H1 (cell line): ENCODE measurements around the gene MACROD2. TPM values are rescaled to one million over a fixed set of nuclear protein-coding genes. Genes with fewer than 3 reads are reported as not detected.

Source experiments
- RFX5 ChIP-seq: IDR thresholded peaks from 2 replicates; pipeline ENCODE4 v1.6.1; 2011; ENCODE audit warnings: low read depth, low read length, improper control_type of control experiment, borderline replicate concordance
- polyA plus RNA-seq, 7 experiments: library from polyadenylated mRNA; depleted of rRNA in 3 of 7; stranded (reverse) in 5 of 7; unstranded in 2 of 7; fragments of >200 nt in 5 of 7; fragments of 200-250 nt in 2 of 7; gene quantifications; 1 replicate in 5 of 7; 2 replicates in 1 of 7; 4 replicates in 1 of 7; pipeline versions ENCODE4 v1.2.1 to v1.2.3, GENCODE V29; 2011 to 2013; ENCODE audit warnings: missing spikeins in 2 of 7, mixed read lengths in 2 of 7
- total RNA-seq: library from RNA; stranded (reverse); fragmentation: NEBNext Ultra II Directional; extraction: Animal tissue kit (Norgen Biotek cat#: 25700); gene quantifications from 2 replicates; pipeline ENCODE4 v1.2.1, GENCODE V29; 2021
- TF ChIP-seq, protein P1 (sequence below): IDR thresholded peaks from 2 replicates; pipeline ENCODE4 v1.6.1; 2011; ENCODE audit warnings: low read depth, mild to moderate bottlenecking, low read length; ENCODE audit not compliant: insufficient read depth

MACROD2 gene
- total and polyA plus RNA-seq, 2 of the 8 experiments (the other 6 are each of a cell fraction or from before 2014, with no cell fraction given): 0.70 to 3.9 TPM

DNA sequence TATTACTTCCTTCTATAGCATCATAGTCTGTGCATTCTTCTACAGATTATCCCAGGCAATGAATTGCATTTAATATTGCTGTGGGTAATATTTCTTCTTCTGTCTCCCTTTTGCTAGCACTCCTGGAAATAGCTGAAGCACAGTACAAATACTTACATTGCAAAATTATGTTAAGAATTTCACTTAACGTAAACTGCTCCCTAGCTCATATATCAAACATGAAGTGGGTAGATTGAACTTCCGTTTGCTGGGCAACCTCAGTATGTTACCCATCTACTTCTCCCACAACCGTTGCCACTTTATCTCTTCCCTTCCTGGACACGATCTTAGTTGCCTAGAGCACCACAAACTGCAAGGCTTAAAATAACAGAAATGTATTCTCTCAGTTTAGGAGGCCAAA, 1614.6 kb downstream of the MACROD2 start (continued):
- TF ChIP-seq, protein P1, sequence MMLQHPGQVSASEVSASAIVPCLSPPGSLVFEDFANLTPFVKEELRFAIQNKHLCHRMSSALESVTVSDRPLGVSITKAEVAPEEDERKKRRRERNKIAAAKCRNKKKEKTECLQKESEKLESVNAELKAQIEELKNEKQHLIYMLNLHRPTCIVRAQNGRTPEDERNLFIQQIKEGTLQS: no peak
- TF ChIP-seq RFX5: no peak
